ENCODE results near the gene RPS2.
"Not testable (repeated sequence)": the region's sequence is repeated elsewhere in the genome, so short reads cannot be mapped to it uniquely, and the experiment has no call there.

Gene RPS2

GRCh38 chr16:1941162-1942046, 23.2 kb downstream of the RPS2 start:
- DNase-seq: no peak

DNA sequence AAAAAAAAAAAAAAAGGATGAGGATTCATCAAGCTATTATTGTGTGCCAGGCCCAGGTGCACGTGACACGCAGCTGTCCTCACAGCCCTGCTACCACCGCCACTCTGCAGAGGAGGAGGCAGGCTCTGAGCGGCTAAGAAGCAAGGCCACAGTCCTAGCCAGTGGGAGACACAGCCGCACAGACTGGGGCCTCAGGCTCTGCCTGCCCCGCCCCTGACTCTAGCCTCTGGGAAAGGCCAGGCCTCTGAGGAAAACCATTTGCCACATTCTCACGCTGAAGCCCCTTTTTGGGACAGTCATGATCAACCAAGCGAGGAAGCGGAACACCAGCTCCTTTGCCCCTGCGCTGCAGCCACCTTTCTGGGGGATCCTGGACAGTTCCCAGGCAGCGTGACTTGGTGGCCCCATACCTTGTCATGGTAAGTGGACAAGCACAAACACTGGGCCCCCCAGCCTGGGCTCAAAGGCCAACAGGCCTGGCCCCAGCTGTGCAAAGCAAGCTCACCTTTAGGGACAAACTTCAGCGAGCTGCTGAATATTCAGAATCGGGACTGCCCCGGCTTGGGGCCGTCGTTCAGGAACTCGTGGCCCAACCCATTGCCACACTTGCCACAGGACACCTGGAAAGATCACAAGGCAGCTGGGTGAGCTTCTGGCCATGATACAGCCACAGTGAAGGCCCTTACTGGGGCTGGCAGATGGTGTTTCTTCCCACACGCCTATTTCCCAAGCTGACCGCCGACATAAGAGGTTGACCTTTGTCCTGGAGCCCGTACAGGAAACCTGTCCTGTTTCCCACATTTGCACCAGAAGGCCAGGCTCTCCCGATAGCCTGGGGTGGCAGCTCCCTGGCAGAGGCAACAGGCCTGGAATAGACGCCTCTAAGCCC, 24.1 kb downstream of the RPS2 start:
- DNase-seq: no peak

GRCh38 chr16:1939833-1940232, 24.8 kb downstream of the RPS2 start:
- DNase-seq: not testable (repeated sequence)

DNA sequence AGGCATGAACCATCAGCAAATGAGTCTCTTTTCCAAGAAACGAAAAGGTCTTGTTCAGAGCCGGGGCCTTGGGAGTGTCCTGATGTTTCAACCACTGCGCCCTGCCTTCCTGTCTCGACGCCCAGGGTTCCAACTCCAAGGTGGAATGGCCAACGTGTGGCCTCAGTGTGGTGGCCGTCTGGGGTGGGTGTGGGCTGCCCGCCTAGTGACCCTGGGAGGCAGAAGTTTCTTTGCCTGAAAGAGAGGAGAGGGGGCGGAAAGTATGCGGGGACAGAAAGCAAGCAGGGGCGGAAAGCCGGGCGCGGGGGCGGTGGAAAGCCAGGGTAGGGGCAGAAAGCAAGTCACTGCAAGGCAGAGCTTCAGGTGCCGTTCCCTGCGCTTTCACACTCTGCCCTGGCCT, 25.7 kb downstream of the RPS2 start:
- no peak for DNase-seq

DNA sequence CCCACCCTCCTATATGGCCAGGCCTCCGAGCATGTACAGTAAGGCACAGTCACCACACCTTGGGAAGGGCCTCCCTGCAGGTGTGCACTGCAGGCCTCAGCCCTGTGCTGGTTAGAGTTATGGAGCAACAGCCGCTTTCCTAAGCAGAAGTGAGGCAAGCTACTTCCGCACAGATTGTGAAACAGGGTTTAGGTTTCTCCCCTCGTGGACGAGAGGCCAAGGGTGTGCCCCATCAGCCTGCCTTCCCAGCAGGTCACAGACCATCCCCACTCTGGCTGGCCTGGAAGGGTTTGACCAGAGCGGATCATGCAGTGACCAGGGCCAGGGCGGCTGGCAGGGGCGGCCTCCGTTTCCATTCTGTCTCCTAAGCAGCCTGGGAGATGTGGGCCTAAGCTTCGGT, 26.3 kb downstream of the RPS2 start:
- DNase-seq: peak; percentile 55

GRCh38 chr16:1936945-1937479, 27.6 kb downstream of the RPS2 start:
- no peak for DNase-seq

- DNase-seq: no peak
Measured at GRCh38 chr16:1933097-1933661, 31.4 kb downstream of the RPS2 start.

DNA sequence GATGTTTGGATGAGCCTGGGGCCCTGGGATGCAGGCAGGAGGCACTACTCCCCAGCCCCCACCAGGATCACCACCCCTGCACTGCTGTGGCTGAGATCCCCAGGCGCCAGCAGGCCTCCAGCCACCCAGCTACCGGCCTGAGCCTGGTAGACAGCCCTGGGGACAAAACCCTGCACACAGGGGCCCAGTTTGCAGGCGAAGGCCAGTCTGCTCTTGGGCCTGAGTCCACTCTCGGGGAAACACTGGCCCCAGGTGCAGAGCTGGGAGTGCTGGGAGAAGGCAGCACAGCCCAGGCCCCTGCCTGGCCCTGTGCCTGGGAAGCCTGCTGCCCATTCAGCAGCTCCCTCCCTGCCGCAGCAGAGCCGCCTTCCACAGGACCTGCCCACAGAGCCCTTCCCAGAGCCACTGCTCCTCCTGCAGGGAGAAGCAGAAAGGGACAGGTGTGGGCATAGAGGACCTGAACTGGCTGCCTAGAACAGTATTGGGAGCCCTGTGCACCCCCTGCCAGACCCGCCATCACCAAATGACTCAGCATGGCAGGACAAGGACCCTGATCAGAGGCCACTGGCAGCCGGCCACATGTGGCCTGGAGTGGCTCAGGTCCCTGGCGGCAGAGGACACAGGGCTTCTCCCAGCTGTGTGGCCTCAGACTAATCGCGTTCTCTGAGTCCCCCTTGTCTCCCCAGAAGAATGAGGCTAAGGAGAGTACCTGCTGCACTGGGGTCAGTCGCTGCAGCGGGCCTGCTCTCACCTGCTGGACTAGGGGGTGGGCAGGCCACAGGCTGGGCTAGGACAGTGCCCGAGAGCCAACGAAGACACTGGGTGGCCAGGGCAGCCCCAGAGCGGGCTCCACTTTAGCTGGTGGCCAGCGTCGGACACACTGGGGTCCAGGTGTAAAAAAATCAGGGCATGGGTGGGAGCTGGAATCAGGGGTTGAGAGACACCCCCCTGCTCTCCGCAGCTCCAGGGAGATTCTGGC, 32.3 kb downstream of the RPS2 start:
- no peak for DNase-seq

- DNase-seq: no peak
Measured at GRCh38 chr16:1930338-1930720, 34.3 kb downstream of the RPS2 start.

DNA sequence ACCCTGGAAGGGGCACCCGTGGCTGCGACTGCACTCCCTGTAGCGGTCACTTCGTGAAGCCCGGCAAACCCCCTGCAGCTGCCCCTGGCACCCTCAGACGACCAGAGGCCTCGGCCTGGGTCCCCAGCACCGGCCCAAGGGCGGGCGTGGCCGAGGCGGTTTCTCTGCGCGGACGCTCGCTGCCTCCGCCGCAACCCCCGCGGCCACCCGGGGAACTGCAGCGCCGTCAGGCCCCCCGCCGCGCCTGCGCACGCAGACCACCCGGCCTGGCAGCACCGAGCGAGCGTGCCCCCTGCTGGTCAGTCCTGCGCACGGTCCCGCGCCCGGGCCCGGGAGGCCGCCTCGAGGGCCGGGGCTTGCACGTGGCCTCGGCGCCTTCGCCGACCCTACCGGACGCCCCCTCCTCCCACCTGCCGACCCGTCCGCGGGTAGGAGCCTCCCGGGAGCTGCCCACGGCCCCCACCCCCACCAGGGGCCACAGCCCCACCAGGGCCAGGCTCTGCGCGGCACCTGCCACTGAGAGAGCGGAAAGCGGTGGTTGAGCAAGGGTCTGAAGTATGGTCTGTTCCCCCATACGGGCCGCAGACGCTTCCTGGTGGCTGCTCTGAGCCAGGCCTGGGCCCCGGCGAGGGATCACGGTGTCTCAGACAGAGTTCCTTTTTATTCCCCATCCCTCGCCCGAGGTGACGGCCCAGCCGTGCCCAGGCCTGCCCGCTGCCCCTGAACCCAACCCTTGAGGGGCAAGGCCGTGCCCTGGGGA, 34.9 kb downstream of the RPS2 start:
- DNase-seq: peak; percentile 88

DNA sequence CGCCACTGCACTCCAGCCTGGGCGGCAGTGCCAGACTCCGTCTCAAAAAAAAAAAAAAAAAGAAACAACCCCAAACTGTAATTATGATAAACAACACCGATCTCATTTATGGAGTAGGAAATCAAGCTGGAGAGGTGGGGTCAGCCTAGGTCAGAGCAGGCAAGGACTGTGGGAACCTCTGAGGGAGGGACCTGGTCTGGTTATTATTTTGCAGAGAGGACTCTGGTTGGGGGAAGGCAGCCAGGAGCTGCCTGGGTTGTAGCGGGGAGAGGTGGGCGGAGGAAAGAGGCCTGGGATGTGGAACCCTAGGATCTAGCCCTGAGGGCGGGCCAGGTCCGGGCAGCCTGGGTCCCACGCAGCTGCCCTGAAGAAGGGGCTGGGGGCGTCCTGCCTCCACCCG, 35.5 kb downstream of the RPS2 start:
- DNase-seq: no peak

DNA sequence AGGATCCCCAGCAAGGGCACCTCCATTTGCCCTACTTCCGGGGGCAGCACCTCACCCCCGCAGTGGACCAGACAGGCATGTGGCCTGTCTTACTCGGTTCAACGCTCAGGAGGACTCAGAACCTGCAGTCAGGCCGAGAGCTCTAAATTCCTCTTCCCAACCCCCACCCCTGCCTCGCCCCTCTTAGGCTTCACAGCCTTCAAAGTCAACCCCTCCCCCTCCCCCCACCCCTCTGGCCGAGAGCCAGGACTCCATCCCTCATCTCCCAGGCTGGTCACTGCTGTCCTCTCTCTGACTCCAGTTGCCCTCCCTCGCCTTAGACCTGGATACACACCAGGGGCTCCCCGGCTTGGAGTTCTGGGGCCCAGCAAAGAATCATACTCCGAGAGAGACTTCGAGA, 38.4 kb downstream of the RPS2 start:
- DNase-seq: no peak

DNA sequence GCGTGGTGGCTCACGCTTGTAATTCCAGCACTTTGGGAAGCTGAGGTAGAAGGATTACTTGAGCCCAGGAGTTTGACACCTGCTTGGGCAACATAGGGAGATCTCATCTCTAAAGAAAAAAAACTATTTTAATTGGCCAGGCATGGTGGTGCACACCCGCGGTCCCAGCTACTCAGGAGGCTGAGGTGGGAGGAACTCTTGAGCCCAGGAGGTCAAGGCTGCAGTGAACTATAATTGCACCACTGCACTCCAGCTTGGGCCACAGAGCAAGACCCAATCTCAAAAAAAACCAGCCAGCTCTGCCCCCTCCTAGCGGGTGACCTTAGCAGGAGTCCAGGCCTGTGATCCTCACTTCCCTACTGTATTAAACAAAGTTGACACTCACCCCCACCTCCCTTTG, 40.5 kb downstream of the RPS2 start:
- no peak for DNase-seq

GRCh38 chr16:1923299-1924034, 41.2 kb downstream of the RPS2 start:
- DNase-seq: no peak

GRCh38 chr16:1922357-1922756, 42.3 kb downstream of the RPS2 start:
- no peak for DNase-seq

- no peak for DNase-seq
Measured at GRCh38 chr16:1920727-1921171, 43.9 kb downstream of the RPS2 start.

DNA sequence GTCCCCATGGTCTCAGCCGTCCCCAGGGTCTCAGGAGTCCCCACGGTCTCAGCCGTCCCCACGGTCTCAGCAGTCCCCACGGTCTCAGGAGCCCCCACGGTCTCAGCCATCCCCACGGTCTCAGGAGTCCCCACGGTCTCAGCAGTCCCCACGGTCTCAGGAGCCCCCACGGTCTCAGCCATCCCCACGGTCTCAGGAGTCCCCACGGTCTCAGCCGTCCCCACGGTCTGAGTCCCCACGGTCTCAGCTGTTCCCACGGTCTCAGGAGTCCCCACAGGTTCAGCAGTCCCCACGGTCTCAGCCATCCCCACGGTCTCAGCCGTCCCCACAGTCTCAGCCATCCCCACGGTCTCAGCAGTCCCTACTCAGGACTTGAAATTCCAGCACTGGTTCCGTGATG, 44.5 kb downstream of the RPS2 start:
- not testable (repeated sequence) for DNase-seq

DNA sequence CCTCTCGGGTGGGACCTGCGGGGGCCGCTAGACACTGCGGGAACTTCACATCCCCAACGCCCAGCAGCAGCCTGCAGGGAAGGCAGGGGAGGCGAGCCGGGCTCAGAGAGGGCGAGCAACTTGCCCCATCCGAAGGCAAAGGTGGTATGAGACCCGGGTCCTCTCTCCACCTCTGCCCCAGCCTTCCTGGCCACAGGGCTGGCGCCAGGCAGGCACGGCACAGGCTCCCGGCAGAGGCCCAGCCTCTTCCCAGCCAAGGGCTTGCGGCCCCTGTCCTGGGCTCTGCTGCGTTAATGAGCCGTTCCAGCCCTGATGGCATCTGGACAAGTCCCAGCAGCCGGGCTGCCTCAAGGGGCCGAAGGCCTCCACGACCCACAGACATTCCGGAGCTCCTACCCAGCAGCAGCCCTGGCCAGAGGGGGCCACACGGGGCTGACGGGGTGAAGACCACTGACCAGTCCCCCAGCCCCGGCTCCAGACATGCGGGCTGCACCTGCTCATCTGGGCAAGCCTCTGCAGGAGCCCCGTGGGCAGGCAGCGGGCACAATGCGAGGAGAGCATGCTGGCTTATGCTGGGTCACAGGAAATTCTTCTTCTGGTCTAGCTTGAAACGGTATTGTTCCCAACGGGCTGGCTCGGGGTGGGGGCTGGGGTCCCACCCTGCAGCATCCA, 45.2 kb downstream of the RPS2 start:
- DNase-seq: no peak

DNA sequence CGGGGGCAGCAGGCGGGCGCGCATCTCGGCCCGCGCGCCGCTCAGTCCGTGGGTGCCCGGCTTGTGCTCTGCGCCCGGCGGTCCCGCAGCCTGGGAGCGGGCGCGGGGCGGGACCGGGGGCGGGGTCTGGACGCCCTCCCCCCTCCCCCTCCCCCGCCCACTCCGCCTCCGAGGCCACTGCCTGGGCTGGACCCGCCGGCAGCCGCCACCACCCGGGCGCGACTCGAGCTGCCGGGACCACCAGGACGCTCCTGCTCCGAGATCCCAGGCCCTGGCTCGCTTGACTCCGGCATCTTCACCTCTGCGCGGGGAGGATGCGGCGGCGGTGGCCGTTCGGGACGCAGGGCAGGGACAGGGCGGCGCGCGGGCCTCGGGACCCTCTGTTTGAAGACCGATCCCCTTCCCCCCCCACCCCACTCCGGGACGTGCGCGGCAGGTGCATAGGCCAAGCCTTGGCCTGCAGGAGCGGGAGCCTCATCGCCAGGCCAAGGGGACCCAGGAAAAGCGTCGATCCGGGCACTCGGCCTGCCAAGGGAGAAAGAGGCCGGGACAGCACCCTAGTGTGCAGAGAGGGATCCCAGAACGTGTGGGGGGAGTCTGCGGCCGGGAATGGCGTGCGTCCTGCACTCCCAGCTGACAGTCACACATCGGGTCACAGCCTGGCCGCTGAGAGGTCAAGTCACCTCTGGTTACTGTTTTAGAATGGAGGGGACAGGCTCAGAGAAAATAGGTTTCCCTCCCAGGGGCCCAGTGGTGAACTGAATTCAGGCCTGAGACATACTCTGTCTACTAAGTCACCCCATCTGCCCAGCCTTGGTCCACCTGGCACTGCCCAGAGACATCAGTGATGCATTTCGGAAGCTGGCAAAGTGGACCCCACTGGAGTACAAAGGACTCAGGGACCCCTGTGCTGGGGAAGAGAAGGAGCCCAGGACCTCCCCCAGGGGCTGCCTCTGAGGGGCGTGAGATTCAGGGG, 46.0 kb downstream of the RPS2 start, which contains the start of gene HS3ST6:
TSS of gene HS3ST6 (minus strand) at position 65 of the 976 bp plus-strand sequence. CDS start 92 bp downstream, outside the sequence.
- DNase-seq: no peak

Measured in CD4-positive, alpha-beta T cell treated with Interferon gamma for 1 hour (primary cell).